ELF-1 (cell line): ENCODE measurements around the gene AEBP1.

ENCODE experiments used
- DNase-seq: peaks from one replicate; pipeline ENCODE4 v3.0.0-alpha.2; 2016; ENCODE audit warnings: low read depth, low spot score

AEBP1 gene

GRCh38 chr7:44104860-44105771, 971 bp downstream of the AEBP1 start:
- peak; percentile 52 for DNase-seq

DNA sequence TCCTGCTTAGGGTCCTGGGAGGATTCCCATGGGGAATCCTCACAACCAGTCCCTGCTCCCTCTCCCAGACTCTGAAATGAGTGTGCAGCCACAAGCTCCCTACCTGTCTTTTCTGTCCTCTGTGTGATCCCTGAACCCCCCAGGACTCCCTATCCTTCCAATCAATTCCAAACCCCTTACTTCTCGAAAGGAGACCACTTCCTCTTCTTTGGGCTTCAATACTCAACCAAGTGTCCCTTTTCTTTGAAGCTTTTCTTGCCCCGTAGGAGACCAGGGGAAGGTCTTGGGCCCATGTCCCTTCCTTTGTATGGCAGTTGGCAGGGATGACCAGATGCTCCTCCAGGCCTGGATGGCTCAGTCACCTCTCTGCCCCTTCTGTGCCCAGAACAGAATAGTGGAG, 1.7 kb downstream of the AEBP1 start:
- no peak for DNase-seq

- DNase-seq: no peak
Measured at GRCh38 chr7:44106311-44107065, 2.3 kb downstream of the AEBP1 start.

DNA sequence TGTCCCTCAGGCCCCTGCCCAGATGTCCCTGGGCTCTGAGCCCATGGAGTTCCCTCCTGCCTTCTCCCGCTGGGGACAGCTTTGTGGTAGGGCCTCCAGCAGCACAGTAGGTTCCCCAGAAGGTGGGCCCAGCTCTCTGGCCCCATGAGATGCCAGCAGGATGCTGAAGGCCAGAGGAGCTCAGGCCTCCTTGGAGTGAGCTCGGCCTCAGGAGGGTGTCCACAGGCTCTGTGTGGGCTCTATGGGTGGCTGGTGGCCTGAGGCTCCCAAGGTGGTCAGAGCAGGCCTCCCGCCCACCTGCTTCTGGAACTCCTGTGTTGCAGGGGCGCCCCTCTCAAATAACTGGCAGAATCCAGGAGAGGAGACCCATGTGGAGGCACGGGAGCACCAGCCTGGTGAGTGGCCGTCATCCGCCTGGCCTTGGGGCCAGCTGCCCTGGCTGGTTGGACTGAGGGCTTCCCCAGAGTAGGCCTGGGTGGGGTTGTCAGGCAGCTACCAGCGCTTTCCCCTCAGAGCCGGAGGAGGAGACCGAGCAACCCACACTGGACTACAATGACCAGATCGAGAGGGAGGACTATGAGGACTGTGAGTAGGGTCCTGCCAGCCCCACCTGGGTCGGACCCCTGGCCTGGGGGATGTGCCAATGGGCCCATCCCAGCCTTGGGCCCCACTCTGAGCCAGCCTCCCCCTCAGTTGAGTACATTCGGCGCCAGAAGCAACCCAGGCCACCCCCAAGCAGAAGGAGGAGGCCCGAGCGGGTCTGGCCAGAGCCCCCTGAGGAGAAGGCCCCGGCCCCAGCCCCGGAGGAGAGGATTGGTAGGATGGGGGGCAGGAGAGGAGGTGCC, 3.2 kb downstream of the AEBP1 start:
- DNase-seq: no peak

- DNase-seq: no peak
Measured at GRCh38 chr7:44107961-44108767, 4.0 kb downstream of the AEBP1 start.

GRCh38 chr7:44108768-44109750, 4.9 kb downstream of the AEBP1 start:
- no peak for DNase-seq

GRCh38 chr7:44109991-44110390, 5.8 kb downstream of the AEBP1 start:
- DNase-seq: no peak

DNA sequence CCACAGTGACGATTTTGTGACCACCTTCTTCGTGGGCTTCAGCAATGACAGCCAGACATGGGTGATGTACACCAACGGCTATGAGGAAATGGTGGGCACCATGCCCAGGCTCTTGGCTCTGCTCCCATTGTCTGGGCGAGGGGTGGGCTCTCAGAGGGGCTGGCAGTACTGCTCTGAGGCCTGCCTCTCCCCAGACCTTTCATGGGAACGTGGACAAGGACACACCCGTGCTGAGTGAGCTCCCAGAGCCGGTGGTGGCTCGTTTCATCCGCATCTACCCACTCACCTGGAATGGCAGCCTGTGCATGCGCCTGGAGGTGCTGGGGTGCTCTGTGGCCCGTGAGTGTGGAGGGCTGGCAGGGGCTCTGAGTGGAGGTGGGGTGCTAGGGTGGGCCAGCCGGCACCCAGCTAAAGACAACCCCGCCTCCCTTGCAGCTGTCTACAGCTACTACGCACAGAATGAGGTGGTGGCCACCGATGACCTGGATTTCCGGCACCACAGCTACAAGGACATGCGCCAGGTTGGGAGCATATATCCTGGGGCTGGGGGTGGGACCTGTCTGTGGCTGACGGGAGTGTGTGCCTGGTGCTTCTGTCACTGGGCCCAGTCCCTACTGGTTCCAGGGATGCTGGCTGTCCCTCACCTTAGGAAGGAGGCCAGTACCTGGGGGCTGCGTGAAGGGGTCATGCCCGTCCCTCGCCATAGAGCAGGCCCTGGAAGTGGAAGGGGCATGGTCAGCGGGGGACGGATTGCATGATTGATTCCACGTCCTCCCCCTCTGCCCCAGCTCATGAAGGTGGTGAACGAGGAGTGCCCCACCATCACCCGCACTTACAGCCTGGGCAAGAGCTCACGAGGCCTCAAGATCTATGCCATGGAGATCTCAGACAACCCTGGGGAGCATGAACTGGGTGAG, 6.8 kb downstream of the AEBP1 start:
- DNase-seq: no peak

GRCh38 chr7:44111761-44112160, 7.6 kb downstream of the AEBP1 start:
- no peak for DNase-seq

GRCh38 chr7:44112231-44112996, 8.3 kb downstream of the AEBP1 start:
- DNase-seq: peak; percentile 41

DNA sequence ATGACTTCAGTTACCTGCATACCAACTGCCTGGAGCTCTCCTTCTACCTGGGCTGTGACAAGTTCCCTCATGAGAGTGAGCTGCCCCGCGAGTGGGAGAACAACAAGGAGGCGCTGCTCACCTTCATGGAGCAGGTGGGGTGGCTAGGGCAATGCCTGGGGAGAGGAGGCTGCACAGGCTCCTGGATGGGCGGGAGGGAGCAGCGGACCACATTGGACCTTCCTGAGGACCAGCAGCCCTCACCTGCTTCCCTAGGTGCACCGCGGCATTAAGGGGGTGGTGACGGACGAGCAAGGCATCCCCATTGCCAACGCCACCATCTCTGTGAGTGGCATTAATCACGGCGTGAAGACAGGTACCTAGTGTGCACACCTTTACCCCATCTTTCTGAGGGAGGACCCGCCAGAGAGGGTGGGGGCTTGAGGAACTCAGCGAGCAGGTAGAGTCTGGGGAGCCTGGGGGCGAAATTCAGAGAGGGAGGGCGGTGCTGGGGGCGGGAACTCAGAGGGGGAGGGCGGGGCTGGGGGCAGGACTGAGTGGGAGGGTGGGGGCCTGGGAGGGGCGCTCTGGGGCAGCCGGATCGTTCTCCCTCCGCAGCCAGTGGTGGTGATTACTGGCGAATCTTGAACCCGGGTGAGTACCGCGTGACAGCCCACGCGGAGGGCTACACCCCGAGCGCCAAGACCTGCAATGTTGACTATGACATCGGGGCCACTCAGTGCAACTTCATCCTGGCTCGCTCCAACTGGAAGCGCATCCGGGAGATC, 9.0 kb downstream of the AEBP1 start:
- DNase-seq: peak; percentile 40

GRCh38 chr7:44113764-44114354, 9.7 kb downstream of the AEBP1 start:
- no peak for DNase-seq

- no peak for DNase-seq
Measured at GRCh38 chr7:44114586-44115310, 10.6 kb downstream of the AEBP1 start.

DNA sequence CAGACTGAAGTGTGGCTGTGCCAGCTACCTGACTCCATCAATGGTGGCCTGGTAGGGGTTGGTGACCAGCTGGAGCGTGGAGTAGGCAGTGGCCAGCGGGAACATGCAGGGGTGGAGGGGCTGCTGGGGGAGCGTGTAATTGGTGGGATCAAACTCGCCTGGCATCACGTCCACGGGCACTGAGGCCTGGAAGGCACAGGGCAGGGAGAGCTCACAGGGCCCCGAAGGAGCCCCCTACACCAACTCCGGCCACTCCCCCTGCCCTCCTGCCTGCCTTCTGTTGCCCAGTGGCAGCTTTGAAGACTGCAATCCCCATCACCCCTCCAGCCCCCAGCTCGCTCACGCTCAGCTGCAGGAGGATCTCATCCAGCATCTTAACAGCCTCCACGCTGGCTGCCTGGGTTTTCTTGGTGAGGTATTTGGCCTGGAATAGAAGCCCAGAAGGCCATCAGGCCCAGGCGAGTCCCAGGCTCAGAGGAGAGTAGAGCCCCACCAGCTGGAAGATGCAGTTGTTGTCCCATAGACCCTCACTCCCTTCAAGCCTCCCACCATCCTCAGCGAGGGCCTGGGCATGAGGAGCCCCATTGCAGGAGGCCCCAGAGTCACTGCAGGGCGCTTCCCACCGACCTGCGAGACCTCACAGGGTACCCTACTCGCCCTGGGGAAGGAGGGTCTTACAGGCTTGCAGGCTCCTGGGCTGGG, 12.1 kb downstream of the AEBP1 start:
- no peak for DNase-seq
